ENCODE results near the gene CASK. TPM values are rescaled to one million over a fixed set of nuclear protein-coding genes. Genes with fewer than 3 reads are reported as not detected.
A peak's percentile ranks its signal among the peaks of the same experiment; 100 is the strongest.

CASK gene
- total and polyA plus RNA-seq, 2 experiments from 2014 or later: 82.9 to 95.7 TPM

GRCh38 chrX:41923978-41924683, 777 bp upstream of the CASK start:
- Histone ChIP-seq H4K20me1 (ENCODE audit: insufficient read depth, poor library complexity, severe bottlenecking) (peaks cover 9% of the 10 kb centered on the region), H3K9me3 (ENCODE audit: low read depth) (no peaks in the 10 kb centered on the region), H3K4me3 (peak overlapping the region; percentile 46), H3K27me3 (no peaks in the 10 kb centered on the region), H2AFZ (peak overlapping the region; percentile 59), H3K4me2 (peak overlapping the region; percentile 77), H3K79me2 (peaks cover 35% of the 10 kb centered on the region), H3K36me3 (replicated peaks; ENCODE audit: insufficient read depth, low read depth) (no peaks in the 10 kb centered on the region), H3K4me1 (ENCODE audit: insufficient read depth) (no peaks in the 10 kb centered on the region), H3K9me2 (replicated peaks; ENCODE audit: insufficient read depth) (no peaks in the 10 kb centered on the region), H3K27ac (peak overlapping the region; percentile 95)
- 45% methylated on average over 16 of the region's 16 CpGs for WGBS (ENCODE audit: low lambda C conversion rate, missing lambda C conversion rate)
- TF ChIP-seq CTCF (IDR thresholded peaks at IDR 0.05; ENCODE audit: poor library complexity) (peak; percentile 17), EZH2phosphoT487 (IDR thresholded peaks at IDR 0.05; ENCODE audit: low read depth, severe bottlenecking, unreplicated experiment) (no peak)
- DNase-seq (ENCODE audit: low spot score): peak; percentile 59

- peak overlapping the region; percentile 87 for H3K27ac ChIP-seq
- peak; percentile 57 for DNase-seq (ENCODE audit: low spot score)
- no peaks in the 10 kb centered on the region for H3K9me2 ChIP-seq (replicated peaks; ENCODE audit: insufficient read depth)
- H3K4me1 ChIP-seq (ENCODE audit: insufficient read depth): no peaks in the 10 kb centered on the region
- WGBS (ENCODE audit: low lambda C conversion rate, missing lambda C conversion rate): 41% methylated on average over 35 of the region's 48 CpGs
- peaks cover 22% of the 10 kb centered on the region for H4K20me1 ChIP-seq (ENCODE audit: insufficient read depth, poor library complexity, severe bottlenecking)
- H3K4me3 ChIP-seq: peak overlapping the region; percentile 29
- TF ChIP-seq EZH2 (IDR thresholded peaks at IDR 0.05; ENCODE audit: borderline replicate concordance) (no peak), CTCF (IDR thresholded peaks at IDR 0.05; ENCODE audit: poor library complexity) (peak; percentile 15), EZH2phosphoT487 (IDR thresholded peaks at IDR 0.05; ENCODE audit: low read depth, severe bottlenecking, unreplicated experiment) (no peak)
- H3K36me3 ChIP-seq (replicated peaks; ENCODE audit: insufficient read depth, low read depth): no peaks in the 10 kb centered on the region
- no peaks in the 10 kb centered on the region for H3K9me3 ChIP-seq (ENCODE audit: low read depth)
- no peak overlapping the region for H2AFZ ChIP-seq
- H3K27me3 ChIP-seq: no peaks in the 10 kb centered on the region
- H3K4me2 ChIP-seq: peak overlapping the region; percentile 69
- peaks cover 51% of the 10 kb centered on the region for H3K79me2 ChIP-seq
Measured at GRCh38 chrX:41922431-41923151, 763 bp downstream of the CASK start.

- H3K9me3 ChIP-seq (ENCODE audit: low read depth): no peaks in the 10 kb centered on the region
- peak overlapping the region; percentile 87 for H3K27ac ChIP-seq
- no peaks in the 10 kb centered on the region for H3K27me3 ChIP-seq
- WGBS (ENCODE audit: low lambda C conversion rate, missing lambda C conversion rate): 38% methylated on average over 13 of the region's 13 CpGs
- H4K20me1 ChIP-seq (ENCODE audit: insufficient read depth, poor library complexity, severe bottlenecking): peaks cover 28% of the 10 kb centered on the region
- H3K36me3 ChIP-seq (replicated peaks; ENCODE audit: insufficient read depth, low read depth): no peaks in the 10 kb centered on the region
- H3K9me2 ChIP-seq (replicated peaks; ENCODE audit: insufficient read depth): no peaks in the 10 kb centered on the region
- peak overlapping the region; percentile 29 for H3K4me3 ChIP-seq
- no peaks in the 10 kb centered on the region for H3K4me1 ChIP-seq (ENCODE audit: insufficient read depth)
- peak overlapping the region; percentile 69 for H3K4me2 ChIP-seq
- TF ChIP-seq EZH2 (IDR thresholded peaks at IDR 0.05; ENCODE audit: borderline replicate concordance) (no peak), CTCF (IDR thresholded peaks at IDR 0.05; ENCODE audit: poor library complexity) (no peak), EZH2phosphoT487 (IDR thresholded peaks at IDR 0.05; ENCODE audit: low read depth, severe bottlenecking, unreplicated experiment) (no peak)
- no peak overlapping the region for H2AFZ ChIP-seq
- peaks cover 59% of the 10 kb centered on the region for H3K79me2 ChIP-seq
- no peak for DNase-seq (ENCODE audit: low spot score)
Measured at GRCh38 chrX:41921492-41922430, 1.6 kb downstream of the CASK start.
